OCI-LY1 (cell line): ENCODE results near the gene USP50.

Source experiments
- H2AFZ ChIP-seq: fragments of 200-600 bp; sonication (generic), shearing (Covaris generic); 2 replicates; pipeline ENCODE4 v1.6.0; 2014; ENCODE audit warnings: antibody characterized with exemption, mild to moderate bottlenecking, low read length
- H3F3A ChIP-seq: fragments of 200-600 bp; sonication (generic), shearing (Covaris generic); 2 replicates; pipeline ENCODE4 v1.6.0; 2014; ENCODE audit warnings: mild to moderate bottlenecking, antibody characterized with exemption, low read length, moderate library complexity; ENCODE audit not compliant: insufficient read depth
- H3K27ac ChIP-seq: fragments of 200-600 bp; sonication (generic); 2 replicates; pipeline ENCODE4 v1.5.1; 2014; ENCODE audit warnings: low read length, mixed run types, mild to moderate bottlenecking, low read depth; ENCODE audit not compliant: poor library complexity, severe bottlenecking
- H3K27me3 ChIP-seq: fragments of 200-600 bp; sonication (generic); 2 replicates; pipeline ENCODE4 v1.6.0; 2014; ENCODE audit warnings: antibody characterized with exemption, mild to moderate bottlenecking, low read length, moderate library complexity; ENCODE audit not compliant: insufficient read depth
- H3K36me3 ChIP-seq: fragments of 200-600 bp; sonication (generic); 2 replicates; pipeline ENCODE4 v1.6.1; 2014; ENCODE audit warnings: mild to moderate bottlenecking, antibody characterized with exemption, low read length, moderate library complexity, mixed read lengths; ENCODE audit not compliant: insufficient read depth
- H3K4me1 ChIP-seq: fragments of 200-600 bp; sonication (generic); 2 replicates; pipeline ENCODE4 v1.5.1; 2014; ENCODE audit warnings: mild to moderate bottlenecking, low read length, moderate library complexity; ENCODE audit not compliant: insufficient read depth, severe bottlenecking
- H3K4me2 ChIP-seq: fragments of 200-600 bp; sonication (generic), shearing (Covaris generic); 2 replicates; pipeline ENCODE4 v1.6.1; 2014; ENCODE audit warnings: low read length
- H3K4me3 ChIP-seq: fragments of 200-600 bp; sonication (generic); 2 replicates; pipeline ENCODE4 v1.5.1; 2014; ENCODE audit warnings: low read length, low read depth, mild to moderate bottlenecking, mixed read lengths; ENCODE audit not compliant: poor library complexity, severe bottlenecking
- H3K79me2 ChIP-seq: fragments of 200-600 bp; shearing (Covaris generic); 2 replicates; pipeline ENCODE4 v1.6.1; 2016; ENCODE audit warnings: mixed run types, low read length, mixed read lengths; ENCODE audit not compliant: insufficient read depth
- H3K9ac ChIP-seq: fragments of 200-600 bp; sonication (generic), shearing (Covaris generic); 2 replicates; pipeline ENCODE4 v1.6.1; 2014; ENCODE audit warnings: mild to moderate bottlenecking, low read length, mixed read lengths
- H3K9me2 ChIP-seq: fragments of 200-600 bp; sonication (generic), shearing (Covaris generic); 2 replicates; pipeline ENCODE4 v1.6.1; 2014; ENCODE audit warnings: low read depth, mild to moderate bottlenecking, low read length, mixed read lengths
- H3K9me3 ChIP-seq: fragments of 200-600 bp; shearing (Covaris generic); 2 replicates; pipeline ENCODE4 v1.6.1; 2014; ENCODE audit warnings: low read length, mixed read lengths
- H4K20me1 ChIP-seq: fragments of 200-600 bp; sonication (generic), shearing (Covaris generic); 2 replicates; pipeline ENCODE4 v1.6.0; 2016; ENCODE audit warnings: mild to moderate bottlenecking, low read length; ENCODE audit not compliant: insufficient read depth
- EZH2 ChIP-seq: fragments of 200-600 bp; sonication (generic), shearing (Covaris generic); IDR thresholded peaks from 2 replicates; pipeline ENCODE4 v1.8.0; 2017; ENCODE audit warnings: borderline replicate concordance, mixed run types, mild to moderate bottlenecking, antibody characterized with exemption, low read length, moderate library complexity, mixed read lengths
- TF ChIP-seq, protein P1 (sequence below): fragments of 200-600 bp; sonication (generic), shearing (Covaris generic); IDR thresholded peaks from 2 replicates; pipeline ENCODE4 v1.5.1; 2017; ENCODE audit warnings: mild to moderate bottlenecking, antibody characterized with exemption, low read length, moderate library complexity, mixed read lengths

Gene USP50

GRCh38 chr15:50452927-50453326, 93.5 kb downstream of the USP50 start:
- Histone ChIP-seq H3K4me3 (no peak overlapping the region), H2AFZ (no peak overlapping the region), H4K20me1 (no peaks in the 10 kb centered on the region), H3F3A (no peaks in the 10 kb centered on the region), H3K9ac (no peak overlapping the region), H3K79me2 (no peaks in the 10 kb centered on the region), H3K36me3 (peaks cover 41% of the 10 kb centered on the region), H3K27ac (no peak overlapping the region), H3K9me2 (no peaks in the 10 kb centered on the region), H3K27me3 (no peaks in the 10 kb centered on the region), H3K9me3 (no peaks in the 10 kb centered on the region), H3K4me2 (no peak overlapping the region), H3K4me1 (no peaks in the 10 kb centered on the region)
- no peak for TF ChIP-seq EZH2
- TF ChIP-seq, protein P1, sequence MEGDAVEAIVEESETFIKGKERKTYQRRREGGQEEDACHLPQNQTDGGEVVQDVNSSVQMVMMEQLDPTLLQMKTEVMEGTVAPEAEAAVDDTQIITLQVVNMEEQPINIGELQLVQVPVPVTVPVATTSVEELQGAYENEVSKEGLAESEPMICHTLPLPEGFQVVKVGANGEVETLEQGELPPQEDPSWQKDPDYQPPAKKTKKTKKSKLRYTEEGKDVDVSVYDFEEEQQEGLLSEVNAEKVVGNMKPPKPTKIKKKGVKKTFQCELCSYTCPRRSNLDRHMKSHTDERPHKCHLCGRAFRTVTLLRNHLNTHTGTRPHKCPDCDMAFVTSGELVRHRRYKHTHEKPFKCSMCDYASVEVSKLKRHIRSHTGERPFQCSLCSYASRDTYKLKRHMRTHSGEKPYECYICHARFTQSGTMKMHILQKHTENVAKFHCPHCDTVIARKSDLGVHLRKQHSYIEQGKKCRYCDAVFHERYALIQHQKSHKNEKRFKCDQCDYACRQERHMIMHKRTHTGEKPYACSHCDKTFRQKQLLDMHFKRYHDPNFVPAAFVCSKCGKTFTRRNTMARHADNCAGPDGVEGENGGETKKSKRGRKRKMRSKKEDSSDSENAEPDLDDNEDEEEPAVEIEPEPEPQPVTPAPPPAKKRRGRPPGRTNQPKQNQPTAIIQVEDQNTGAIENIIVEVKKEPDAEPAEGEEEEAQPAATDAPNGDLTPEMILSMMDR, result no peak
